ENCODE measurements around the gene CX3CR1.

DNA sequence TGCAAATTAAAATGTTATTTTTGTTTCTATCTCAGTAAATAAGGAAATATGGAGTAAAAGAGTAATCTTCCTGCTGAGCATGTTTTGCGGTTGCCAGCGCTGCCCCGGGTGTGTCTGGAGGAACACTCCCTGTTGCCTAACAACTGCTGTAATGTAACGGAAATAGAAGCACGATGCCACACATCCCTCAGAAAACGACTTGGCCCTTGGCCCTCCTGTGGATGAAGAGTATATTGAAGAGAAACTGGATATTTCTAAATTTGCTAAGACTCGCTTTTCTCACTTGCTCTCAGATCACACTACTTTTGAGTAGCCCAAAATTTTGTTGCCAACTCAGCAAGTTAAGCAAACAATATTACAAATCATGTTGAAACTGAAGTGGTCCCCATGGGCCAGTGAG lies 18.9 kb downstream of the CX3CR1 start:
- TF ChIP-seq, protein P1, sequence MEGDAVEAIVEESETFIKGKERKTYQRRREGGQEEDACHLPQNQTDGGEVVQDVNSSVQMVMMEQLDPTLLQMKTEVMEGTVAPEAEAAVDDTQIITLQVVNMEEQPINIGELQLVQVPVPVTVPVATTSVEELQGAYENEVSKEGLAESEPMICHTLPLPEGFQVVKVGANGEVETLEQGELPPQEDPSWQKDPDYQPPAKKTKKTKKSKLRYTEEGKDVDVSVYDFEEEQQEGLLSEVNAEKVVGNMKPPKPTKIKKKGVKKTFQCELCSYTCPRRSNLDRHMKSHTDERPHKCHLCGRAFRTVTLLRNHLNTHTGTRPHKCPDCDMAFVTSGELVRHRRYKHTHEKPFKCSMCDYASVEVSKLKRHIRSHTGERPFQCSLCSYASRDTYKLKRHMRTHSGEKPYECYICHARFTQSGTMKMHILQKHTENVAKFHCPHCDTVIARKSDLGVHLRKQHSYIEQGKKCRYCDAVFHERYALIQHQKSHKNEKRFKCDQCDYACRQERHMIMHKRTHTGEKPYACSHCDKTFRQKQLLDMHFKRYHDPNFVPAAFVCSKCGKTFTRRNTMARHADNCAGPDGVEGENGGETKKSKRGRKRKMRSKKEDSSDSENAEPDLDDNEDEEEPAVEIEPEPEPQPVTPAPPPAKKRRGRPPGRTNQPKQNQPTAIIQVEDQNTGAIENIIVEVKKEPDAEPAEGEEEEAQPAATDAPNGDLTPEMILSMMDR (IDR thresholded peaks at IDR 0.05): peak; percentile 6 to 55 (median 48)
- TF ChIP-seq POLR2A (IDR thresholded peaks at IDR 0.05): no peak

Measured in uterus (tissue), 2 donors.